ENCODE results near the gene GZMH. TPM values are rescaled to one million over a fixed set of nuclear protein-coding genes. Genes with fewer than 3 reads are reported as not detected.

The GZMH gene
- total and polyA plus RNA-seq, 5 donors, result 0.32 to 2.0 (median 0.76) TPM; not detected in 1

Other genes with a start within 250 kb of the GZMH start
- 10 to 100 TPM; 15.7 to 40.0 (median 31.0) TPM for gene NFATC4, start 241.5 kb downstream of the GZMH start, total RNA-seq
- gene NFATC4, start 241.5 kb downstream of the GZMH start, polyA plus RNA-seq, result 25.8 TPM
- gene NYNRIN, start 210.7 kb downstream of the GZMH start, total RNA-seq, result 10 to 100 TPM in 2 of 4 donors, 1 to 10 TPM in 2; 9.3 to 12.0 (median 10.5) TPM
- 5.1 TPM for gene NYNRIN, start 210.7 kb downstream of the GZMH start, polyA plus RNA-seq
- 1 to 10 TPM; 1.6 to 3.1 (median 2.7) TPM for gene CBLN3, start 180.0 kb downstream of the GZMH start, total RNA-seq
- gene CBLN3, start 180.0 kb downstream of the GZMH start, polyA plus RNA-seq, result 1.3 TPM
- gene KHNYN, start 179.7 kb downstream of the GZMH start, total RNA-seq, result 10 to 100 TPM; 23.4 to 27.7 (median 26.0) TPM
- gene KHNYN, start 179.7 kb downstream of the GZMH start, polyA plus RNA-seq, result 19.1 TPM
- gene SDR39U1, start 166.9 kb downstream of the GZMH start, total RNA-seq, result 100 to 1,000 TPM in 1 of 4 donors, 10 to 100 TPM in 3; 74.6 to 101 (median 94.4) TPM
- gene SDR39U1, start 166.9 kb downstream of the GZMH start, polyA plus RNA-seq, result 128 TPM
- under 1 TPM in 1 of 4 donors, not detected in 3; 0.76 TPM for gene CMA1, start 101.4 kb downstream of the GZMH start, total RNA-seq
- gene CMA1, start 101.4 kb downstream of the GZMH start, polyA plus RNA-seq, result not detected
- 1 to 10 TPM in 2 of 4 donors, under 1 TPM in 1, not detected in 1; 0.46 to 2.1 (median 1.4) TPM for gene CTSG, start 33.4 kb downstream of the GZMH start, total RNA-seq
- not detected for gene CTSG, start 33.4 kb downstream of the GZMH start, polyA plus RNA-seq
- gene GZMB, start 24.5 kb upstream of the GZMH start, total RNA-seq, result under 1 TPM in 2 of 4 donors, not detected in 2; 0.38 to 0.71 TPM
- gene GZMB, start 24.5 kb upstream of the GZMH start, polyA plus RNA-seq, result 0.95 TPM